ENCODE data around the gene SEC23IP. TPM values are rescaled to one million over a fixed set of nuclear protein-coding genes. Genes with fewer than 3 reads are reported as not detected.
"Not testable (repeated sequence)": the region's sequence is repeated elsewhere in the genome, so short reads cannot be mapped to it uniquely, and the experiment has no call there.

SEC23IP gene
- polyA plus RNA-seq, 3 donors from 2014 or later, result 41.2 to 57.3 (median 47.2) TPM

GRCh38 chr10:119865699-119866240 lies 26.8 kb upstream of the SEC23IP start:
- no peaks in the 10 kb centered on the region for H3K27me3 Mint-ChIP-seq (ENCODE audit: low read depth in 3 of 3)
- H3K27ac Mint-ChIP-seq, result peak overlapping the region in 3 of 6 donors; percentile 4 to 46 (median 6)
- H3K4me1 Mint-ChIP-seq, result peaks cover 52 to 85% of the 10 kb centered on the region in 2 donors
- H3K4me3 Mint-ChIP-seq, result no peak overlapping the region
- H3K36me3 Mint-ChIP-seq, result peaks cover 9 to 13% (median 13%) of the 10 kb centered on the region in 3 donors
- peaks cover 2 to 10% (median 6%) of the 10 kb centered on the region in 6 donors for H3K9me3 Mint-ChIP-seq
- DNase-seq, result no peak

- DNase-seq, result no peak
- no peak overlapping the region for H3K27ac Mint-ChIP-seq
- peaks cover 0 to 2% (median 0%) of the 10 kb centered on the region in 3 donors for H3K27me3 Mint-ChIP-seq (ENCODE audit: low read depth in 3 of 3)
- H3K9me3 Mint-ChIP-seq, result peaks cover 2 to 10% (median 6%) of the 10 kb centered on the region in 6 donors
- peaks cover 54 to 84% of the 10 kb centered on the region in 2 donors for H3K4me1 Mint-ChIP-seq
- no peak overlapping the region for H3K4me3 Mint-ChIP-seq
- H3K36me3 Mint-ChIP-seq, result peaks cover 9 to 13% (median 13%) of the 10 kb centered on the region in 3 donors
Observed at GRCh38 chr10:119867317-119867716, 25.2 kb upstream of the SEC23IP start.

DNA sequence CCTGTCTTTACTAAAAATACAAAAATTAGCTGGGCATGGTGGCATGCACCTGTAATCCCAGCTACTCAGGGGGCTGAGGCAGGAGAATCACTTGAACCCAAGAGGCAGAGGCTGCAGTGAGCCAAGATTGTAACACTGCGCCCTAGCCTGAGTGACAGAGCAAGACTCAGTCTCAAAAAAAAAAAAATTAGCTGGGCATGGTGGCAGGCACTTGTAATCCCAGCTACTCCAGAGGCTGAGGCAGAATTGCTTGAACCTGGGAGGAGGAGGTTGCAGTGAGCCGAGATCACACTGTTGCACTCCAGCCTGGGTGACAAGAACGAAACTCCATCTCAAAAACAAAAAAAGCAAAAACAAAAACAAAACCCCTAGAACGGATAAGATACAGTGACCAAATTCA lies 23.1 kb upstream of the SEC23IP start:
- not testable (repeated sequence) for H3K4me3 Mint-ChIP-seq; DNase-seq; H3K27me3 Mint-ChIP-seq (ENCODE audit: low read depth in 3 of 3); H3K36me3 Mint-ChIP-seq; H3K9me3 Mint-ChIP-seq
- Mint-ChIP-seq H3K27ac (peak overlapping the region in 2 of 6 donors; percentile 31 to 39), H3K4me1 (peaks cover 52 to 80% of the 10 kb centered on the region in 2 donors)

DNA sequence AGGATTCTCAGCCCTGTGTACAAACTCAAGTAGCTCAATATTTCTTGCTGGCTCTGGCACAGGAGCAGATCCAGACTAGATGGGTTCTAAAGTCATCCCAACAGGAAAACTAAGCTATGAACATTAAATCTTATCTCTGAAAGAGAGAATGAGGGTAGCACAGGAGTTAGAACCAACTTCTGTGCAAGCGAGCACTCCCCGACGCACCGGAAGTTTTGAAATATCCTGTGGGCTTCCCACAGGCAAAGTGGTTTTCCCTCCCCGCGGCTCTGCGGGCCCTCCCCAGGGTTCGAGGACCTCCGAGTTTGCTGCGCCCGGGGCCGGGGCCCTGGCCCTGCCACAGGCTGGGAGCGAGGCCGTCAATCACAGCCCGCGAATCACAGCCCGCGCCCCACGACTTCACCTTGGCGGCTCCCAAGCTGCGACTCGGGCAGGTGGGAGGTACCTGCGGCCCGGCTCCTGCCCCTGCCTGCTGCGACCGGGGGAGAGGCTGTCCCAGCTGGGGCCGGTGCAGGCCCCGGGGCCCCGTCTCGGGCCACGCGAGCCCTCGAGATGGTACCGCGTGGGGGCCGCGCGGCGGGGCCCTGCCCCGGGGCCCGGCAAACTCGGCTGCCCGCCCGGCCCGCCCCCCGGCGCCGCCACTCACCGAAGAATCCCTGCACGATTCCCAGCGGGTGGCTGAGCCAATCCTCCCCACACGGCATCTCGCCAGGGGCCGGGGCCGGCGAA lies 20.5 kb upstream of the SEC23IP start:
- H3K4me1 Mint-ChIP-seq, result peaks cover 40 to 61% of the 10 kb centered on the region in 2 donors
- H3K36me3 Mint-ChIP-seq, result no peaks in the 10 kb centered on the region
- peak overlapping the region; percentile 90 to 93 (median 91) for H3K4me3 Mint-ChIP-seq

DNA sequence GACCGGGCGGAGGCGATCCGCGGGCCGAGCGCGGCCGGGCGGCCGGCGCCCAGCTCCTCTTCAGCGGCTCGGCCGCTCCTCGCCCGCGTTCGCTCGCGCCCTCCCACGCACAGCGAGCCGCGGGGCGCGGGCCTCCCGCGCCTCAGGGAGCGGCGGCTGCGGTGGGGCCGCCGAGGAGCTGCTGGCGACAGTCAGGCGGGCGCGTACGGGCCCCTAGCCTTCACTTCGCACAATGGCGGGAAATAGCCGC lies 20.0 kb upstream of the SEC23IP start, which contains the start of gene MCMBP:
Gene MCMBP, minus strand, starts transcription at position 234 of the 250 bp plus-strand sequence. CDS start 259 bp downstream, outside the sequence.
- H3K9me3 Mint-ChIP-seq, result no peaks in the 10 kb centered on the region
- no peak for DNase-seq
- H3K36me3 Mint-ChIP-seq, result no peaks in the 10 kb centered on the region
- H3K27me3 Mint-ChIP-seq (ENCODE audit: low read depth in 3 of 3), result peaks cover 0 to 6% (median 1%) of the 10 kb centered on the region in 3 donors
- H3K4me3 Mint-ChIP-seq, result peak within 1 kb of the TSS; percentile 90 to 93 (median 92)
- peaks cover 37 to 57% of the 10 kb centered on the region in 2 donors for H3K4me1 Mint-ChIP-seq
- H3K27ac Mint-ChIP-seq, result peak within 1 kb of the TSS; percentile 81 to 95 (median 92)

More for the DNA sequence above, 20.5 kb upstream of the SEC23IP start:
- peak; percentile 44 to 54 (median 49) for DNase-seq
- H3K9me3 Mint-ChIP-seq, result no peaks in the 10 kb centered on the region
- H3K27ac Mint-ChIP-seq, result peak overlapping the region; percentile 63 to 93 (median 89)
- peaks cover 0 to 5% (median 1%) of the 10 kb centered on the region in 3 donors for H3K27me3 Mint-ChIP-seq (ENCODE audit: low read depth in 3 of 3)

DNA sequence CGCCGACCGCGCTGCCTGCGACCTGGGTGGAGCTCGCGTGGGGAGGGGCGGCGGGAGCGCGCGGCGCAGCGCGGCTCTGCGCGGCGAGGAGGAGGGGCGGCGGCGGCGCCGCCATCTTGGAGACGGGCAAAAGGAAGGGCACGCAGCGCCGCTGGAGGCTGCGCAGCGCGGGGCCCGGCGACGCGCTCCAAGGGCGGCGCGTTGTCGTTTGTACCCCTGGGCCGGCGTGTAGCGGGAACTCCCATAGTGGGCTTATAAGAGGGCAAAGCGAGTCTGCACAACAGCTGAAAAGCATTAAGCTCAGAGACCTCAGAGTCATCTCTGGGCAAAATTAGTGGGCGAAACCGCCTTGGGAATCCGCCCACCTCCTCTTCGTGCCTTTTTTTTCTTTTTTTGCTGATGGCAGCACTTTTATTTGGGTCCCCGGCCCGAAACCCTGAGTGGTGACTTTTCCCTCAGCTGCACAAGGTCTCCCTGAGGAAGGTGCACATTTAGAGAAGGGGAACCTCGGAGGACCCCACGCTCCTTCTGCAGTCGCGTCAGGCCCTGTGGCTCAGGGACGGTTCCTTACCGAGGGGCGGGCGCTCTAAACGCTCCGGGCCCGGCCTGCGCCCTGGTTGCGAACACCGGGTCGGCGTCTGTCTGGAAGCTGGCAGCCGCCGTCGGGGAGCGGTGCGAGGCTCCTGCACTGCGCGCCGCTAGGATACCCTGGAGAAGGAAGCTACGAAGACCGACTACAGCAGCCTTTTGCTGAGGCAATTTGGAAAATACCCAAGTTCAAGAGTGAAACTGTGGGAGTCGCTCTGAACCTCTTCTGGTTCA lies 19.5 kb upstream of the SEC23IP start:
- no peaks in the 10 kb centered on the region for H3K36me3 Mint-ChIP-seq
- no peaks in the 10 kb centered on the region for H3K9me3 Mint-ChIP-seq
- peaks cover 35 to 52% of the 10 kb centered on the region in 2 donors for H3K4me1 Mint-ChIP-seq
- H3K27me3 Mint-ChIP-seq (ENCODE audit: low read depth in 3 of 3), result peaks cover 0 to 6% (median 1%) of the 10 kb centered on the region in 3 donors
- peak overlapping the region; percentile 82 to 92 (median 87) for H3K4me3 Mint-ChIP-seq
- DNase-seq, result peak; percentile 84 to 88 (median 87)
- peak overlapping the region; percentile 64 to 95 (median 90) for H3K27ac Mint-ChIP-seq

GRCh38 chr10:119878524-119878923 lies 14.0 kb upstream of the SEC23IP start:
- H3K36me3 Mint-ChIP-seq, result no peaks in the 10 kb centered on the region
- H3K9me3 Mint-ChIP-seq, result no peaks in the 10 kb centered on the region
- DNase-seq, result no peak
- peaks cover 7 to 8% of the 10 kb centered on the region in 2 donors for H3K4me1 Mint-ChIP-seq
- H3K27me3 Mint-ChIP-seq (ENCODE audit: low read depth in 3 of 3), result peaks cover 1 to 3% (median 2%) of the 10 kb centered on the region in 3 donors
- no peak overlapping the region for H3K27ac Mint-ChIP-seq
- H3K4me3 Mint-ChIP-seq, result no peak overlapping the region

DNA sequence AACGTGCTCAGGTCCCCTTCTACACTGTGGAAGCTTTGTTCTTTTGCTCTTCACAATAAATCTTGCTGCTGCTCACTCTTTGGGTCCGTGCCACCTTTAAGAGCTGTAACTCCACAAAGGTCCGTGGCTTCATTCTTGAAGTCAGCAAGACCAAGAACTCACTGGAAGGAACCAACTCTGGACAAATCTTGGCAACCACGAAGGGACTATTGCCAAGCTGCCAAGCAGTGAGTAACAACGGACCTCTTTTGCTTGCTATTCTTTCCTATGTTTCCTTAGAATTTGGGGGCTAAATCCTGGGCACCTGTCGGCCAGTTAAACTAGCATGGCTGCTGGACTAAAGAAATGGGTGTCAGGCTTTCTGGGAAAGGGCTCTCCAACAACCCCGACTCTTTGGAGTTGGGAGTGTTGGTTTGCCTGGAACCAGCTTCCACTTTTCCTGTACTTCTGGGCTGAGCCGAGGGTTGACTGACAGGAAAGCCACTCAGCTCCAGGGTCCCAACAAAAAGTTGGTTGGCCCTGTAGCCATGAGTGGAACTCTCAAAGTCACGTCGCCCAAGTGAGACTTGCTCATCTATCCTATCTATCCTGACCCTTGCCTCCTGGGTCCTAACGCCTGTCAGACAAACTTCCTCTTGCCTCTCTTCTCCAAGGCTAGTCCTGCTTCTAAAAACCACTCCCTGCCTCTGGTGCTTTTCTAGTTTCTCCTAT lies 8.5 kb upstream of the SEC23IP start:
- H3K27ac Mint-ChIP-seq, H3K4me3 Mint-ChIP-seq: not testable (repeated sequence)

GRCh38 chr10:119886070-119886469 lies 6.5 kb upstream of the SEC23IP start:
- H3K27ac Mint-ChIP-seq; H3K9me3 Mint-ChIP-seq; H3K27me3 Mint-ChIP-seq (ENCODE audit: low read depth in 3 of 3); H3K4me3 Mint-ChIP-seq; H3K4me1 Mint-ChIP-seq; H3K36me3 Mint-ChIP-seq; DNase-seq: not testable (repeated sequence)

More for the DNA sequence above, 8.5 kb upstream of the SEC23IP start:
- not testable (repeated sequence) for H3K4me1 Mint-ChIP-seq; H3K9me3 Mint-ChIP-seq; H3K36me3 Mint-ChIP-seq; H3K27me3 Mint-ChIP-seq (ENCODE audit: low read depth in 3 of 3); DNase-seq

GRCh38 chr10:119888715-119889114 lies 3.8 kb upstream of the SEC23IP start:
- peaks cover 17% of the 10 kb centered on the region in 2 donors for H3K4me1 Mint-ChIP-seq
- H3K9me3 Mint-ChIP-seq; H3K27ac Mint-ChIP-seq; H3K27me3 Mint-ChIP-seq (ENCODE audit: low read depth in 3 of 3); H3K4me3 Mint-ChIP-seq; H3K36me3 Mint-ChIP-seq; DNase-seq: not testable (repeated sequence)

GRCh38 chr10:119889201-119889600 lies 3.3 kb upstream of the SEC23IP start:
- not testable (repeated sequence) for H3K27ac Mint-ChIP-seq; H3K4me3 Mint-ChIP-seq; H3K9me3 Mint-ChIP-seq; H3K27me3 Mint-ChIP-seq (ENCODE audit: low read depth in 3 of 3); H3K36me3 Mint-ChIP-seq; DNase-seq
- peaks cover 22% of the 10 kb centered on the region in 2 donors for H3K4me1 Mint-ChIP-seq

DNA sequence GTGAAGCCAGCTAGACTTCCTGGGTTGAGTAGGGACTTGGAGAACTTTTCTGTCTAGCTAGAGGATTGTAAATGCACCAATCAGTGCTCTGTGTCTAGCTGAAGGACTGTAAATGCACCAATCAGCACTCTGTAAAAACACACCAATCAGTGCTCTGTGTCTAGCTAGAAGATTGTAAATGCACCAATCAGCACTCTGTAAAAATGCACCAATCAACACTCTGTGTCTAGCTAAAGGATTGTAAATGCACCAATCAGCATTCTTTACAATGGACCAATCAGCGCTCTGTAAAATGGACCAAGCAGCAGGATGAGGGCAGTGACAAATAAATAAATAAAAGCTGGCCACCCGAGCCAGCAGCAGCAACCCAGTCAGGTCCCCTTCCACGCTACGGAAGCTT lies 2.2 kb upstream of the SEC23IP start:
- not testable (repeated sequence) for H3K27ac Mint-ChIP-seq

GRCh38 chr10:119891849-119892187 lies 712 bp upstream of the SEC23IP start:
- peak overlapping the region; percentile 97 to 100 (median 99) for H3K4me3 Mint-ChIP-seq
- H3K9me3 Mint-ChIP-seq; DNase-seq; H3K36me3 Mint-ChIP-seq; H3K27me3 Mint-ChIP-seq (ENCODE audit: low read depth in 3 of 3): not testable (repeated sequence)
- H3K27ac Mint-ChIP-seq, result peak overlapping the region in 5 of 6 donors; percentile 60 to 98 (median 95)
- H3K4me1 Mint-ChIP-seq, result peaks cover 48% of the 10 kb centered on the region in 2 donors

More for the DNA sequence above, 2.2 kb upstream of the SEC23IP start:
- H3K4me1 Mint-ChIP-seq, result peaks cover 33% of the 10 kb centered on the region in 2 donors
- not testable (repeated sequence) for DNase-seq; H3K36me3 Mint-ChIP-seq; H3K9me3 Mint-ChIP-seq; H3K27me3 Mint-ChIP-seq (ENCODE audit: low read depth in 3 of 3)
- H3K4me3 Mint-ChIP-seq, result peak overlapping the region in 3 of 5 donors; percentile 14 to 55 (median 41)
